NCI-H345 treated with DMSO at 0.1 percent for 48 hours (cell line): Measurements from ENCODE around the gene PRELP.
"Not testable (repeated sequence)": the region's sequence is repeated elsewhere in the genome, so short reads cannot be mapped to it uniquely, and the experiment has no call there.

Experiments
- DNase-seq: peaks from one replicate; lab custom pipeline; 2025; ENCODE audit not compliant: unreplicated experiment; lab: John Stamatoyannopoulos, UW

PRELP gene

GRCh38 chr1:203453616-203454015 lies 22.0 kb upstream of the PRELP start:
- no peak for DNase-seq

DNA sequence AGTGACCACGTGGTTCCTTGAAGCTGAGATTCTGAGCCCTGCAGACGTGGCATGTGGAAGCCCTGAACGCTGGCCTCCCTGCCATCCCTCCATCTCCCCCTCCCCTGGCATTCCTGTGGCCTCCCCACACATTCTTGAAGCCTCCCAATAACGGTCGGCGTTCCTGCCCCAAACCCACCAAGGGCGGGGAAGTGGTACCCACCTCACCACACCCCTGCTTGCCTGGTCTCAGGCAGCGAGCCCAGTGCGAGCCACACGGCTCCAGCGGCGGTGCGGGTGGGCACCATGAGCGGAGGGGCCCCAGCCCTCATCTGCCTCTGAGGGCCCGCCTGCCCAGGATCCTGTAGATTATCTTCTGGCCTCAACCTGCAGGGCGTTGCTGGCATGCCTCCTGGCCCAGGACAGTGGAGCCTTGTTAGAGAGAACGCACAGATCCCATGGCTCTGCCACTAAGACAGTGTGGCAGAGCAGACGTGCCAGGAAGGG lies 20.6 kb upstream of the PRELP start:
- no peak for DNase-seq

- no peak for DNase-seq
Measured at GRCh38 chr1:203455706-203456105, 19.9 kb upstream of the PRELP start.

GRCh38 chr1:203456577-203456976 lies 19.0 kb upstream of the PRELP start:
- DNase-seq, result no peak

GRCh38 chr1:203458078-203458477 lies 17.5 kb upstream of the PRELP start:
- DNase-seq, result no peak

GRCh38 chr1:203459671-203460201 lies 15.9 kb upstream of the PRELP start:
- DNase-seq, result no peak

GRCh38 chr1:203461717-203462116 lies 13.9 kb upstream of the PRELP start:
- peak; percentile 52 for DNase-seq

DNA sequence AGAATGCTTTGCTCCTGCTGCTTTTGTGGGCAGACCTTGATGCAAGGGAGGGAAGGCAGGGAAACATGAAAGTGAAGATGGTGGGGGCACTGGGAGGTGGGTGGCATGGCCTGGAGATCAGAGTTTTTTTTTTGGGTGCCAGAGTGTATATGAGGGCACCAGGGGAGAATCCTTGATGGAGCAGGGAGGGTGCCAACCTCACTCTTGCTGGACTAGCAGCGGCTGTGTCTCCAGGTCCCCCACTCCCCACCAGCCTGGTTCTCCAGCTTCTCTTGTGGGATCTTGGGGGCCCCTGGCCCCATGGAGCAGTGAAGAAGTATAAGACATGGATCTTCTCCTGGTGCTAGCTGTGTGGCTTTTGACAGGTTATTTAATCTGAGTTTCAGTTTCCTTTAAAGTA lies 13.5 kb upstream of the PRELP start:
- DNase-seq, result no peak

- no peak for DNase-seq
Measured at GRCh38 chr1:203462878-203463277, 12.7 kb upstream of the PRELP start.

DNA sequence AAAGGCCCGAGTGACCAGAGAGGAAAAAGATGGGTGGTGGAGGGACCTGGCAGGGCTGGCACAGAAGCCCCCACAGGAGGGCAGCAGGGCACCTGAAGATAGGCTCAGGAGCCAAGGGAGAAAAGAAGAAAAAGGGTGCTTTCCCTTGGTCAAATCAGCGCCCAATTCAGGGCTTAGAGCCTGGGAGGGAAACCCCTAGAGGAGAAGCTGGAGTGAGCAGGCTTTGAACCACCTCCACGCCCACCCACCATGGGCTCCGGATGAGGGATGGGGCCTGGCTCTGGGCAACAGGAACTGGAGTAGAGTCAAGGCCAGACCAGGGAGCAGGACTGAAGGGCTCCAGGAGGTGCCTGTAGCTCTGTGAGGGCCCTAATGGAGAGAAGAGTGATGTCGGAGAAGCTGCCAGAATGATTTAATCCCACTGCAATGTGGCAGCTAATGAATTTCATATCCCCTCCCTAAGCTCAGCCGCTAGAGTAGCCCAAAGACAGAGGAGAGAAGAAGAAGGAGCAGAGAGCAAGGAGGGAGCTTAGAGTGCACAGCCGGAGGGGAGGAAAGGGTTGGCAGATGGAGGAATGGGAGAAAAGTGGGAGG lies 12.0 kb upstream of the PRELP start:
- DNase-seq, result no peak

DNA sequence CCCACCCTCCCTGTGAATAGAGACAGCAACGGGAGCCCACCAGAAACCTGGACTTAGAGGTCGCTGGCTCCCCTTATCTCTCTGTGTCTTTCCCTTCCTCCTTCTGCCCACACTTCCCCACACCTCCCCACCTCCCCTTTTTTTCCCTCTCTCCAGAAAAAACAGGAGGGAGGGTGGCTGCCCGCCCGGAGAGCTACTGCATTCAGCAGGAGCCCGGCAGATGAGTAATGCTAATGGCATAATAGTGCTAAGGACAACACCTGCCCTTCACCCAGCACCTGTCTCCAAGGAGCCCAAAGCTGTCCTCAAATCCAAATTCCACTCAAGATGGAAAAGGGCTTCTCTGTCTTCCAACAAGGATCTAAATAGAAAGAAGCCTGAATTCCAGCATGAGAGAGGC lies 11.4 kb upstream of the PRELP start:
- no peak for DNase-seq

GRCh38 chr1:203464743-203465142 lies 10.9 kb upstream of the PRELP start:
- DNase-seq, result no peak

DNA sequence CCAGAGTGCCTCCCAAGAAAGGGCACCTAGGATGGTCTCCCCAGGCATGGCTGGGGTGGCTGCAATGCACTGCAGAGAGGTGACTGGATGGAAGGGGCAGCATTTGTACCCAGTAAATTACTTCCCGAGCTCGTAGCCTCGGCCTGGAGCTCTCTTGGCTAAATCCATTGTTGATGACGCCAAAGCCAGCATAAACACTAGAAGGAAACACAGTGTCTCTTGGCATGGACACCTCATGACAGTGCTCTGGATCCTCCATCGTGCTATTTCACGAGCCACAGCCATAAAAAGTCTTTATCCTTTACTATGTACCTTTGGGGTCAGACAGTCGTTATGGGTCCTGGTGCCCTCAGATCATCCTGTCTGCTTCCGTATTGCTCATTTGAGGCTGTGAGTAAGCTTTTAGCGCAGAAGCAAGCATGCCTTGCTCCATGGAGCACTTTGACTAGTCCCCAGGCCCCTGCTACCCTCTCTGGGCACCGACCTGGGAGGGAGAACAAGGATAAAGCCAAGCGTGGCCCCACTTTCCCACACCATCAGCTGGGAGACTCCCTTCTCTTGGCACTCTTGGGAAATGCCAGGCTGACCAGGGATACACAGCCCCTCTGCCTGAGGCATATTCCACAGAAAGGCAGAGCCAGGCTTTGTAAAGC lies 10.3 kb upstream of the PRELP start:
- no peak for DNase-seq

DNA sequence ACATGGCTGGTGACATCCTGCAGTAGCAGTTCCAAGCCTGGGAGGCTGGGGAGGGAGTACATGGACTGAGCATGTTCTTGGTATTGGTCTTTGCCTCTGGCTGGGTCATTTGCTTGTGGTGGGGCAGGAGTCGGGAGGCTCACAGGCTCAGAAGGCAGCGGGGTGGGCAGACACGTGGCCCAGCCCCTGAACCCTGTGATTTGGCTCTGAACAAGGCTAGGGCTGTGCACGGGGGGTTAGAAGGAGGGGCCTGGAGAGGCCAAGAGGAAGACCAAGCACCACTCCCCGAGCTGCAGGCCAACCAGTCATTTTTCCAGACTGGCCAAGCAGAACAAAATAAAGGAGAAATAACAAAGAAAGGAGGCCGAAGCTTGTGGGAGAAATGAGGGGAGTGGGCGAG lies 9.7 kb upstream of the PRELP start:
- DNase-seq, result no peak

- not testable (repeated sequence) for DNase-seq
Measured at GRCh38 chr1:203466906-203467549, 8.6 kb upstream of the PRELP start.

- no peak for DNase-seq
Measured at GRCh38 chr1:203467550-203467921, 8.1 kb upstream of the PRELP start.

DNA sequence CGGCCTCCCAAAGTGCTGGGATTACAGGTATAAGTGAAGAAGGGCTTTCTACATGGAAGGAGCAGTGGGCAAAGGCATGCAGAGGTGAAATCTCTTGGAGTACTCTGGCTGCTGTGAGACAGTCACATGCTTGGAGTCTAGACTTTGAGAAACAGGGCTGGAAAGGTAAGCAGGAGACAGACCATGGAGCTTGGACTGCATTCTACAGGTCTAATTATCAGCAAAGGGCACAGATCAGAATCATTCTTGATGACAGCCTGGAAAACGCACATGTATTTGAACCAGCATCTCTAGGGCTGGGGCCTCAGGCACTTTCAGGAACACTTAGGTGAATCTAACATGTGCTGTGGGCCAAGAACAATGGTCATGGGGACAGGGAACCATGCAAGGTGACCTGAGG lies 7.3 kb upstream of the PRELP start:
- no peak for DNase-seq

GRCh38 chr1:203470240-203470639 lies 5.4 kb upstream of the PRELP start:
- DNase-seq, result no peak

GRCh38 chr1:203471841-203472240 lies 3.8 kb upstream of the PRELP start:
- DNase-seq, result no peak

GRCh38 chr1:203473281-203473680 lies 2.3 kb upstream of the PRELP start:
- DNase-seq, result no peak

- DNase-seq, result no peak
Measured at GRCh38 chr1:203473781-203474305, 1.8 kb upstream of the PRELP start.

DNA sequence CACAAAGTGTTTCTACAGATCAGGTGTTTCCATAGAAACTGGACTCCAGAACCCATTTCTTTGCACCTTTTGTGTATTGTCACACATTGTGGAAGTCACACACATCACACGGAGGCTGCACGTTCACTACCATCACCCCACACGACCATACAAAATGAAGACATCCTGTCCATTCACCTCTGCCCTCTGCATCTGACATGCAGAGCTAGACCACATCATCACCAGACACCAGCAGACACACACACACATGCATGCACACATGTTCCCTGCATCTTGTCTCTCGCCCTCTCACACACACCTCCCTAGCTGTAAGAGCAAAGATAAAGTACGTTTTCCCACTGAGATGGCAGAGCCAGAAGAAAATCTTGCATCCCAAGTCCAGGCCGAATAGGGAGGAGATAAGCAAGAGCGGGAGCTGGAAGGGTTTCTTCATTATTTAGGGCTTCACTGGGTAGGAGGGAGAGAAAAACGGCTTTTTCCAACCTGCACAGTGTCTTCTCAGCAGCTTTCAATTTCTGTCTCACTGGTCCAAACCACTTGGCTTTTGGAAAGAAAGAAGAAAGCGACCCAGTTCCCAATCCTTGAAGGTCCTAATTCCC lies 709 bp downstream of the PRELP start:
- no peak for DNase-seq
